GM12873 (cell line): Measurements from ENCODE around the gene GALNT13.

Source experiments
- TF ChIP-seq, protein P1 (sequence below): IDR thresholded peaks from 2 replicates; pipeline ENCODE4 v1.5.1; 2012; ENCODE audit warnings: low read depth, mild to moderate bottlenecking, moderate library complexity, low read length, control low read depth; ENCODE audit not compliant: insufficient read depth; ENCODE audit errors: missing control alignments

Gene GALNT13

GRCh38 chr2:154238252-154238651 is 366.5 kb downstream of the GALNT13 start:
- TF ChIP-seq, protein P1, sequence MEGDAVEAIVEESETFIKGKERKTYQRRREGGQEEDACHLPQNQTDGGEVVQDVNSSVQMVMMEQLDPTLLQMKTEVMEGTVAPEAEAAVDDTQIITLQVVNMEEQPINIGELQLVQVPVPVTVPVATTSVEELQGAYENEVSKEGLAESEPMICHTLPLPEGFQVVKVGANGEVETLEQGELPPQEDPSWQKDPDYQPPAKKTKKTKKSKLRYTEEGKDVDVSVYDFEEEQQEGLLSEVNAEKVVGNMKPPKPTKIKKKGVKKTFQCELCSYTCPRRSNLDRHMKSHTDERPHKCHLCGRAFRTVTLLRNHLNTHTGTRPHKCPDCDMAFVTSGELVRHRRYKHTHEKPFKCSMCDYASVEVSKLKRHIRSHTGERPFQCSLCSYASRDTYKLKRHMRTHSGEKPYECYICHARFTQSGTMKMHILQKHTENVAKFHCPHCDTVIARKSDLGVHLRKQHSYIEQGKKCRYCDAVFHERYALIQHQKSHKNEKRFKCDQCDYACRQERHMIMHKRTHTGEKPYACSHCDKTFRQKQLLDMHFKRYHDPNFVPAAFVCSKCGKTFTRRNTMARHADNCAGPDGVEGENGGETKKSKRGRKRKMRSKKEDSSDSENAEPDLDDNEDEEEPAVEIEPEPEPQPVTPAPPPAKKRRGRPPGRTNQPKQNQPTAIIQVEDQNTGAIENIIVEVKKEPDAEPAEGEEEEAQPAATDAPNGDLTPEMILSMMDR: no peak

DNA sequence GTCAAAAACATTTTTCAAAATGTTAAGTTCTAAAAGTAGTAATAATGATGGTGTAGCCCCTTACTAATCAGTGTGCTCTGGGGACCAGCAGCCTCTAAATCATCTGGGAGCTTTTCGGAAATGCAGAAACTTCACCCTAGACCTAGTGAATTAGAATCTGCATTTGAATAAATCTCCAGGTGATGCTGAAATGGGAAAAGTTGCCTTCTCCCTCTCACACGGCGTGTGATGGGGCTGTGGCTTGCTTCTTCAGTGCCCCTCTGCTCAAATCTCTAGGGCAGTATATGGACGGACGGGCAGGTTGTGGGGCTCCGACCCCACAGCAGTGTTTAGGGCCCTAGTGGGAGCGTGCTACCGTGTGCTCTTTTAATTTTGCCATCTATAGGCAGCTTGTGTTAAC is 368.6 kb downstream of the GALNT13 start:
- TF ChIP-seq, protein P1: no peak

GRCh38 chr2:154240921-154241379 is 369.2 kb downstream of the GALNT13 start:
- TF ChIP-seq, protein P1: no peak

GRCh38 chr2:154242687-154243086 is 371.0 kb downstream of the GALNT13 start:
- TF ChIP-seq, protein P1: no peak

DNA sequence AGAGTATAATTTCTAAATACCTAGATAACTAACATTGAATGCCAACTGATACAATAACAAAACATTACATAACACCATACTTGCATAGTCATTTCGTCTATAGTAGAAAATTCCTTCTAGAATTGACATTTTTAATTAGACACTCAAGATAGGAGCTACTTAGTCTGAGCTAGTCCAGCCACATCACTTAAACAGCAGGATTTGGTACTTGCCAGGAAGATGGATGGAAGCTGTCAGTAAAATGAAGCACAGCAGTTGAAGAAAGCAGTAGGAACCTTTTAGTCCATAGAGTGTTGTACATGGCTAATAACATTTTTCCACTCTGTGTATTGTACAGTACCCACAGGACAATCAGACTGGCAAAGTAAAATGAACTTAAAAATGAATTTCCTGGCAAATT is 372.0 kb downstream of the GALNT13 start:
- TF ChIP-seq, protein P1: no peak

- TF ChIP-seq, protein P1: no peak
Measured at GRCh38 chr2:154244932-154245331, 373.2 kb downstream of the GALNT13 start.

DNA sequence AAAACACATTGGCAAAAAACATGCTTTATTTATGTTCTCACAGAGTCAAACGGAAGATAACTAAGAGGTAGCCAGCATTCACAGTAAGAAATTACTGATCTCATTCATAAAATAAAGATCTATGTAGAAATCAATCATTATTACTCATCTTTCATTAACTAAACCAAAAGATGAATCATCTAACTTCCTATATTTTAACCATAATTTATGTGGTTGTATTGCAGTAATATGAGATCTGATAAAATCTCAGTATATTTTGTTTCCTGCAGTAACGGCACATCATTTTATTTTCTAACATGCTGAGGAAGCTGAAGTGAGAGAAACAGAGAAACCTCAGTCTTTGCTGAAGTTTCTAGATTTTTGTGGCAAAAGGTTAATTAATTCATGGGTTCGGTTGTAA is 375.8 kb downstream of the GALNT13 start:
- TF ChIP-seq, protein P1: no peak
